ENCODE data around the gene TFAM. TPM values are rescaled to one million over a fixed set of nuclear protein-coding genes. Genes with fewer than 3 reads are reported as not detected.

The TFAM gene
- total RNA-seq, 1 experiment from 2014 or later = 74.4 TPM

DNA sequence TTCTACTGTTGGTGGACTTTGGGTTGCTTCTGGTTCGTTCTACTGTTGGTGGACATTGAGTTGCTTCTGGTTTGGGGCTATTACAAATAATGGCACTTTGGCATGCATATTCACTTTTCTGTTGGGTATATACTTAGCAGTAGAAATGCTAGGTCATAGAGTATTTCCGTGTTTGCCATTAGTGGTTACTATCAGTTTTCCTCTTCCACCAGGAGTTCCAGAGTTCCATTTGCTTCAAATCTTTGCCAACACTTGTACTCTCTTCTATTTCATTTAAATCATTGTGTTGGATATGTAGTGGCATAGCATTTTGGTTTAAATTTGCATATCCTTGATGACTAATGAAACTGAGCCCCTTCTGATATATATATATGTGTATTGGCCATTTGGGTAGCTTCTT lies 35.2 kb upstream of the TFAM start:
- no peaks in the 10 kb centered on the region for H3K9me3 Mint-ChIP-seq
- no peak overlapping the region for H3K27ac Mint-ChIP-seq
- ChIA-PET CTCF (interaction anchor here (1.4 kb wide), 1 partner anchor 14 kb away, joined by 3 read pairs; no protein-coding TSS in a partner anchor), POLR2A (no interaction called here)
- ATAC-seq (no peak), DNase-seq (ENCODE audit: low spot score) (no peak)
- no peak for TF ChIP-seq NR3C1 (CRISPR knock-in tag; conservative IDR thresholded peaks at IDR 0.05; ENCODE audit: low read depth)
- no peak for TF ChIP-seq ESRRA (CRISPR knock-in tag; IDR thresholded peaks at IDR 0.05; ENCODE audit: borderline replicate concordance)
- no peak for TF ChIP-seq USF2 (CRISPR knock-in tag; IDR thresholded peaks at IDR 0.05)
- TF ChIP-seq JAZF1 (CRISPR knock-in tag; IDR thresholded peaks at IDR 0.05) = no peak
- TF ChIP-seq PREB (CRISPR knock-in tag; IDR thresholded peaks at IDR 0.05; ENCODE audit: borderline replicate concordance) = no peak
- no peak for TF ChIP-seq EMX1 (CRISPR knock-in tag; IDR thresholded peaks at IDR 0.05)
- no peak for TF ChIP-seq CTCF (IDR thresholded peaks at IDR 0.05)
- TF ChIP-seq RELA (CRISPR knock-in tag; IDR thresholded peaks at IDR 0.05; ENCODE audit: borderline replicate concordance) = no peak
- TF ChIP-seq ZNF232 (CRISPR knock-in tag; IDR thresholded peaks at IDR 0.05) = no peak
- TF ChIP-seq, protein P1, sequence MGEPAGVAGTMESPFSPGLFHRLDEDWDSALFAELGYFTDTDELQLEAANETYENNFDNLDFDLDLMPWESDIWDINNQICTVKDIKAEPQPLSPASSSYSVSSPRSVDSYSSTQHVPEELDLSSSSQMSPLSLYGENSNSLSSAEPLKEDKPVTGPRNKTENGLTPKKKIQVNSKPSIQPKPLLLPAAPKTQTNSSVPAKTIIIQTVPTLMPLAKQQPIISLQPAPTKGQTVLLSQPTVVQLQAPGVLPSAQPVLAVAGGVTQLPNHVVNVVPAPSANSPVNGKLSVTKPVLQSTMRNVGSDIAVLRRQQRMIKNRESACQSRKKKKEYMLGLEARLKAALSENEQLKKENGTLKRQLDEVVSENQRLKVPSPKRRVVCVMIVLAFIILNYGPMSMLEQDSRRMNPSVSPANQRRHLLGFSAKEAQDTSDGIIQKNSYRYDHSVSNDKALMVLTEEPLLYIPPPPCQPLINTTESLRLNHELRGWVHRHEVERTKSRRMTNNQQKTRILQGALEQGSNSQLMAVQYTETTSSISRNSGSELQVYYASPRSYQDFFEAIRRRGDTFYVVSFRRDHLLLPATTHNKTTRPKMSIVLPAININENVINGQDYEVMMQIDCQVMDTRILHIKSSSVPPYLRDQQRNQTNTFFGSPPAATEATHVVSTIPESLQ (CRISPR knock-in tag; IDR thresholded peaks at IDR 0.05) = no peak
- no peak for TF ChIP-seq SMAD4 (CRISPR knock-in tag; IDR thresholded peaks at IDR 0.05)
- no peak for TF ChIP-seq ZNF317 (CRISPR knock-in tag; IDR thresholded peaks at IDR 0.05; ENCODE audit: borderline replicate concordance, low read depth)
- TF ChIP-seq JUN (CRISPR knock-in tag; IDR thresholded peaks at IDR 0.05) = no peak
- no peak for TF ChIP-seq ZNF219 (CRISPR knock-in tag; IDR thresholded peaks at IDR 0.05; ENCODE audit: borderline replicate concordance)
- no peak for TF ChIP-seq ATF3 (CRISPR knock-in tag; conservative IDR thresholded peaks at IDR 0.05)
- no peak for TF ChIP-seq CREB1 (CRISPR knock-in tag; IDR thresholded peaks at IDR 0.05)
- no peak for TF ChIP-seq OVOL2 (CRISPR knock-in tag; IDR thresholded peaks at IDR 0.05; ENCODE audit: borderline replicate concordance)
- TF ChIP-seq, protein P2, sequence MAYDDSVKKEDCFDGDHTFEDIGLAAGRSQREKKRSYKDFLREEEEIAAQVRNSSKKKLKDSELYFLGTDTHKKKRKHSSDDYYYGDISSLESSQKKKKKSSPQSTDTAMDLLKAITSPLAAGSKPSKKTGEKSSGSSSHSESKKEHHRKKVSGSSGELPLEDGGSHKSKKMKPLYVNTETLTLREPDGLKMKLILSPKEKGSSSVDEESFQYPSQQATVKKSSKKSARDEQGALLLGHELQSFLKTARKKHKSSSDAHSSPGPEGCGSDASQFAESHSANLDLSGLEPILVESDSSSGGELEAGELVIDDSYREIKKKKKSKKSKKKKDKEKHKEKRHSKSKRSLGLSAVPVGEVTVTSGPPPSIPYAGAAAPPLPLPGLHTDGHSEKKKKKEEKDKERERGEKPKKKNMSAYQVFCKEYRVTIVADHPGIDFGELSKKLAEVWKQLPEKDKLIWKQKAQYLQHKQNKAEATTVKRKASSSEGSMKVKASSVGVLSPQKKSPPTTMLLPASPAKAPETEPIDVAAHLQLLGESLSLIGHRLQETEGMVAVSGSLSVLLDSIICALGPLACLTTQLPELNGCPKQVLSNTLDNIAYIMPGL (CRISPR knock-in tag; IDR thresholded peaks at IDR 0.05) = no peak
- no peaks in the 10 kb centered on the region for H3K27me3 Mint-ChIP-seq (ENCODE audit: low read depth)
- peaks cover 10% of the 10 kb centered on the region for H3K36me3 Mint-ChIP-seq
- no peak overlapping the region for H3K4me3 Mint-ChIP-seq
- peaks cover 34% of the 10 kb centered on the region for H3K4me1 Mint-ChIP-seq

Measured in WTC11 (cell line).